ENCODE data around the gene FAM156B.
"Not testable (repeated sequence)": the region's sequence is repeated elsewhere in the genome, so short reads cannot be mapped to it uniquely, and the experiment has no call there.

Gene FAM156B

GRCh38 chrX:52933213-52933612, 36.1 kb downstream of the FAM156B start:
- no peak for DNase-seq (ENCODE audit: low read depth)
- TF ChIP-seq MYC (IDR thresholded peaks at IDR 0.05; ENCODE audit: low read depth, low read length) = no peak
- TF ChIP-seq, protein P1, sequence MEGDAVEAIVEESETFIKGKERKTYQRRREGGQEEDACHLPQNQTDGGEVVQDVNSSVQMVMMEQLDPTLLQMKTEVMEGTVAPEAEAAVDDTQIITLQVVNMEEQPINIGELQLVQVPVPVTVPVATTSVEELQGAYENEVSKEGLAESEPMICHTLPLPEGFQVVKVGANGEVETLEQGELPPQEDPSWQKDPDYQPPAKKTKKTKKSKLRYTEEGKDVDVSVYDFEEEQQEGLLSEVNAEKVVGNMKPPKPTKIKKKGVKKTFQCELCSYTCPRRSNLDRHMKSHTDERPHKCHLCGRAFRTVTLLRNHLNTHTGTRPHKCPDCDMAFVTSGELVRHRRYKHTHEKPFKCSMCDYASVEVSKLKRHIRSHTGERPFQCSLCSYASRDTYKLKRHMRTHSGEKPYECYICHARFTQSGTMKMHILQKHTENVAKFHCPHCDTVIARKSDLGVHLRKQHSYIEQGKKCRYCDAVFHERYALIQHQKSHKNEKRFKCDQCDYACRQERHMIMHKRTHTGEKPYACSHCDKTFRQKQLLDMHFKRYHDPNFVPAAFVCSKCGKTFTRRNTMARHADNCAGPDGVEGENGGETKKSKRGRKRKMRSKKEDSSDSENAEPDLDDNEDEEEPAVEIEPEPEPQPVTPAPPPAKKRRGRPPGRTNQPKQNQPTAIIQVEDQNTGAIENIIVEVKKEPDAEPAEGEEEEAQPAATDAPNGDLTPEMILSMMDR (IDR thresholded peaks at IDR 0.05; ENCODE audit: low read depth, low read length) = no peak
- H3K4me3 ChIP-seq (ENCODE audit: low read depth, low read length) = no peak overlapping the region

DNA sequence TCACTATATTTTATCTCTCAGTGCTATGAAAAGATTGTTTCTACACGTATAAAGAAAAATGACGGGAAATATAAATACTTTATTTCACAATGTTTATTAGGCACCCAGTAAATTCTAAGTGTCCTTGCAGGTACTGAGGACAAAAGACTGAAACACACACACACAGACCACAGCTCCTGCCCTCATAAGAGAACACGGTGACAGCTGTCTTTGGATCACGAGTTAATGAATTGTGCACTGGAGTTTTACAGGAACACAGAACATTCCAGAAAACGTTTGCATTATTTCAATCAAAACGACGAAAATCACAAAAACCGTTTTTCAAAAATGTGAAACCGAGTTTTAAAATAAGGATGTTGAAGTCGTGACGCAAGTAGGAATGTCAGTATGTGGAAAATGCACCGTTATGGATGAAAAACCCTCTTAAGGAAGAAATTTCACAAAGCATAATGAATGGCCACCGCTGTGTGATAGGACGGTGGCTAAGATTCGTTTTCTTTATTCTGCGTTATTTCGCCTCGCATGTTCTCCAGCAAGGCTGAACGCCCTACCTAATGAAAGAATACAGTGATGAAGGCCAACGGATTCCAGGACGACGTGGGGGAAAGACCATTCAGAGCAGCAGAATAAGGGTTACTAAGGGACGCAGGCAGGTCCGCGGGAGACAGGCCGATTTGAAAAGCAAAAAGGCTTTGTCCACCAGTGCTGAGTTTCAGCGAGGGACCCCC, 37.0 kb downstream of the FAM156B start:
- peak overlapping the region; percentile 66 for H3K4me3 ChIP-seq (ENCODE audit: low read depth, low read length)
- TF ChIP-seq, protein P1 (IDR thresholded peaks at IDR 0.05; ENCODE audit: low read depth, low read length) = no peak
- TF ChIP-seq POLR2A (IDR thresholded peaks at IDR 0.05; ENCODE audit: extremely low read depth, insufficient read length) = no peak
- no peak for TF ChIP-seq MYC (IDR thresholded peaks at IDR 0.05; ENCODE audit: low read depth, low read length)
- TF ChIP-seq, protein P2, sequence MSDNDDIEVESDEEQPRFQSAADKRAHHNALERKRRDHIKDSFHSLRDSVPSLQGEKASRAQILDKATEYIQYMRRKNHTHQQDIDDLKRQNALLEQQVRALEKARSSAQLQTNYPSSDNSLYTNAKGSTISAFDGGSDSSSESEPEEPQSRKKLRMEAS (IDR thresholded peaks at IDR 0.05; ENCODE audit: low read depth, low read length) = no peak
- peak; percentile 8 for DNase-seq (ENCODE audit: low read depth)

DNA sequence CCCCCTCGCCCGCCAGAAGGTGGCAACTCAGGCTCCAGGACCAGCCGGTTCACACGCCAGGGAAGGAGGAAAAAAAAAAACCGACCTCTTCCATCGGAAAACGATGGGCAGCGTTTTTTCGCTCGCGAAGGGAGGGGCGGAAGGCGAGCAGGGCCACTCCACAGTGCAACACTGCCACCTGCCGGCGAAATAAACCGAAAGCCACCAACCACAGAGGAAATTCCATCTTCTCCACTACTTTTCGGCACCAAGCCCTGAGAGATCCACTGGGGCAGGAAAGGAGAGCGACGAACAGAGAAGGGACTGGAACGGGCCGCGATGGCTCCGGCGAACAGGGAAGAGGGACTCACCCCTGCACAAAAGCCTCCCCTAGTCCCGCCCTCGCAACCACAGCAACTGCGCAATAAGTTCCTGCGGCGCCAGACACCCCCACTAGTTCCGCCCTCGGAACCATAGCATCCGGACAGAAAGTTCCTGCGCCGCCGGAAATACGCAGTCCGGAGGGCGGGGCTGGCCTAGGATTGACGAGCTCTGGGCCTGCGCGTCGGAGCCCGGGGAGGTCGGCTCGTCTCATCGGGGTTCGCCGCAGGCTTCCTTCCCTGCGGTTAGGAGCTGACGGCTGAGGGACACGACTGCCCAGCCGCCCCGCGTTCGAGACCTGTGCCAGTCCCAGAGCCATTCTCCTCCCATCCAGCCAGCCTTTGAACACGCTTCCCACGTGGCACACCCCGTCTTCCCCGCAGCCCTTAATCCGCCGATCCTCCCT, 37.8 kb downstream of the FAM156B start:
- H3K4me3 ChIP-seq (ENCODE audit: low read depth, low read length) = peak overlapping the region; percentile 66
- TF ChIP-seq, protein P2 (IDR thresholded peaks at IDR 0.05; ENCODE audit: low read depth, low read length) = peak; percentile 65
- TF ChIP-seq, protein P1 (IDR thresholded peaks at IDR 0.05; ENCODE audit: low read depth, low read length) = peak; percentile 57
- peak; percentile 35 for TF ChIP-seq POLR2A (IDR thresholded peaks at IDR 0.05; ENCODE audit: extremely low read depth, insufficient read length)
- peak; percentile 83 for TF ChIP-seq MYC (IDR thresholded peaks at IDR 0.05; ENCODE audit: low read depth, low read length)
- DNase-seq (ENCODE audit: low read depth) = peak; percentile 95

DNA sequence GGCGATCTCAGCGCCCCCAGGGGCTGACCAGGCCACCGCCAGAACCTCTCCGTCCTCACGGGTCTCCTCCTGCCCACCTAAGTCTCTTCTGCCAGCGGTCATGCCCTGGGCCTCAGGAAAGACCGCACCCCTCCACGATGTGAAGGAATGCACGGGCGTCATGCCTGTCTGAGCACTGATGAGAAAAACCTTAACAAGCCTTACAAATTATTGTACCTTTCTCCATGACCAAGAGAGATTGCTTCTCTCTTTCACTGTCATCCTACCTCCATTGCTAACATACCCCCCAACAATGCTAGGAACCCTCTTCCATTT, 38.3 kb downstream of the FAM156B start:
- H3K4me3 ChIP-seq (ENCODE audit: low read depth, low read length) = peak overlapping the region; percentile 60
- not testable (repeated sequence) for DNase-seq (ENCODE audit: low read depth)

- not testable (repeated sequence) for H3K4me3 ChIP-seq (ENCODE audit: low read depth, low read length); DNase-seq (ENCODE audit: low read depth)
Observed at GRCh38 chrX:52940704-52941103, 43.6 kb downstream of the FAM156B start.

DNA sequence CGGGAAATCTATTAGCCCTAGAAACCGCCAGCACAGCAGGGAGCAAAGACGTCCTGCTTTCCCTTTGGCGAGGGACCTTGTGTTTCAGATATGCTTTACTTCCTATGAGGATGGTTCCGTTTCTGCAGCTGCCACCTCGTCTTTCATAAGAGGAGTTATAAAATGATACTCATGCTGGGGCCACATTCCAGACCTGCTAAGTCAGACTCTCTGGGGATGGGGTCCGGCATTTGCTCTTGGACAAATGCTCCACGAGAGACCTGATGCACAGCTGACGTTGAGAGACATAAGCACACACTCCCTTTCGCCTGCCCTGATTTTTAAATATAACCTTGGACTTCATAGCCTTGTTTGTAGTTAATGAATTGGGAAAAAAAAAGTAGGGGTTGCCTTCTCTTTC, 44.6 kb downstream of the FAM156B start:
- not testable (repeated sequence) for DNase-seq (ENCODE audit: low read depth); H3K4me3 ChIP-seq (ENCODE audit: low read depth, low read length)

- not testable (repeated sequence) for H3K4me3 ChIP-seq (ENCODE audit: low read depth, low read length); DNase-seq (ENCODE audit: low read depth)
Observed at GRCh38 chrX:52945838-52946494, 48.8 kb downstream of the FAM156B start.

DNA sequence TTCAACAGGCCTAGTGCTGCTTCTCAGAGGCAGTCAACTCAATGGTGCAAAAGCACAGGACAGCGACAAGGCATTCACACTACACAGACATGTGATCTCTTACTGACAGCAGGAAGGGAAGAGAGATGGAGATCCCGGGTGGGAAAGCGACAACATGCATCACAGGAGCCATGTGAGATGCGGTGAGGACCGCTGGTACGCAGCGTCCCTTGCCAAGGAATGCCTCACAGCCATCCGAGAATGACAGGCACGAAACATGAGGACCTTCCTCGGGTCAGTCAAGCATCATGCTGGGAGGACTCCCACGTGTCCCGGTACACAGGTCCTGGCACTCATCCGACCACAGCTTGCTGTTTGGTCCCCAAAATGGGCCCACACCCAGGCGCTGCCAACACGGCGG, 50.4 kb downstream of the FAM156B start:
- not testable (repeated sequence) for DNase-seq (ENCODE audit: low read depth); H3K4me3 ChIP-seq (ENCODE audit: low read depth, low read length)

DNA sequence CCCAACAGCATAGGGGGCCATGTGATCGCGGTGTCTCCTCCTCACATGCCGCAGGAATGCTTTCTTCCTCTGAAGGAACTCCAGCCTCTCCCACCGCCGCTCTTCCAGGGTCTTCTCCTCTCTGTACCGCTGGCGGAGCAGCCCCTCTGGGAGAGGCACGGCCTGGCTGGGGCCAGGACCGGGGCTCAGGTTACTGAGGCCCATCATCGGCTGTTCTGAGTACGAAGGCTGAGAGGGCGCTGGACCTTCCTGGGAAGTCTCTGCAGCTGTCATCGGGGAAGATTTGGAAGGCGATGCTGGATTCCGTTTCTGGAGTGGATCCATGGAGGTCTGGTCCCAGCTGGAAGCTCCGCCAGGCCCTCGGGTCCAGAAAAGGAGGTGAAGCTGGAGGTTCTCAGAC, 51.1 kb downstream of the FAM156B start:
- not testable (repeated sequence) for H3K4me3 ChIP-seq (ENCODE audit: low read depth, low read length); DNase-seq (ENCODE audit: low read depth)

DNA sequence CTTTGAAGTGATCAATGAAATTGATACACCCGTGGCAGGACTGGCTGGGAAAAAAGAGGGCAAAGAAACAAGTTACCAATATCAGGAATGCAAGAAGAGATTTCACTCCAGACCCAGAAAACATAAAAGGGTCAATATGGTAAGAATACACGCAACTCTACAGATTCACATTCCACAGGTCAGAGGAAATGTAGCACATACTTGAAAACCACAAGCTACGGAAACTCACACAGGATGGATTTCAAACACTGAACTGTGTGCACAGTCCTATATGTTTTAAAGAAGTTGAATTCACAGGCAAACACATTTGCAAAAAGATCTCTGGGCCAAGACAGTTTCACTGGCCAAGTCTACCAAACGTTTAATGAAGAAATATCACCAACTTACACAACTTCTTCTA, 52.2 kb downstream of the FAM156B start:
- not testable (repeated sequence) for H3K4me3 ChIP-seq (ENCODE audit: low read depth, low read length); DNase-seq (ENCODE audit: low read depth)

GRCh38 chrX:52949884-52950283, 52.8 kb downstream of the FAM156B start:
- not testable (repeated sequence) for H3K4me3 ChIP-seq (ENCODE audit: low read depth, low read length); DNase-seq (ENCODE audit: low read depth)
